NCI-H748 (cell line): ENCODE data around the gene HCRT.
"Not testable (repeated sequence)": the region's sequence is repeated elsewhere in the genome, so short reads cannot be mapped to it uniquely, and the experiment has no call there.

ENCODE experiments used
- DNase-seq: peaks from one replicate; lab custom pipeline; 2025; ENCODE audit not compliant: unreplicated experiment; lab: John Stamatoyannopoulos, UW

HCRT gene, protein sequence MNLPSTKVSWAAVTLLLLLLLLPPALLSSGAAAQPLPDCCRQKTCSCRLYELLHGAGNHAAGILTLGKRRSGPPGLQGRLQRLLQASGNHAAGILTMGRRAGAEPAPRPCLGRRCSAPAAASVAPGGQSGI

DNA sequence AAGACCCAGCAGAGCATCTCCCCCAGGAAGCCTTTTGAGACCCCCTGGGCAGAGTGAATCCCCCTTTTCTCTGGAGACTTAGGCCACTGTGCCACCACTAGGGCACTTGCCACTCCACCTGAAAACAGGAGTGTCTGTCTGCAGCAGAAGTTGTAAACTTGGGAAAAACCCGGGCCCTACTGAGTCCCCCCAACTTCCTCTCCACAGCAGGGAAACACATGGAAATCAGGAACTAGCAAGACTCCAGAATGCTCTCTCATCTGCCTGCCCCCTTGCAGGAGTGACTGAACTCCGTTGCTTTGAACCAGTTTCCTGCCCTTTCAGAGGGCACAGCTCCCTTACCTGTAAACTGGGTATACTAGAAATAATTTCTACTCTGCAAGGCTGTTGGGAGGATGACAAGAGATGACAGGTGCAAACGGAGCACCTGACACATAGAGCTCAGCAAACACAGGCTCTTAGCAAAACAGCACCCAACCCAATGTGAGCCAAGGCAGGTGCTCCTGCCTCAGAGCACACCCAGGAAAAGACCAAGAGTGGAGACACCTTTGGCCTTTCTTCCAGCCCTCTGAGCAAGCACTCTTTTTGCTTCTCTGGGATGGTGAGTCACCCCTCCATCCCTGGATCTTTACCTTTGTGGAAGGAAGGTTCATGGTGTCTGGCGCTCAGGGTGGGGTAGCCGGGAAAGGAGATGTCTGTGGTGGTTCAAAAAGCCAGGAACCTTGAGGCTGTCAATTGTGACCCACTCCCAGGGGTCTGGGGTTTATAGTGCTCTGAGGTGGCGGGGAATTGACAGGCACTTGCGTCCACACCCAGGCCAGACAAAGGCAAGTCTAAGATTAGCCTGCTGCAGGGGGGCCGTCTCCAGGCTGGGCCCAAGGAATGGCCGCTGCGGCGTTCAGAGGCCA is at the start of gene HCRT:
TSS of gene HCRT (minus strand) at position 740 of the 908 bp plus-strand sequence. CDS start at position 653, 87 bp downstream.
- peak; percentile 33 for DNase-seq

DNA sequence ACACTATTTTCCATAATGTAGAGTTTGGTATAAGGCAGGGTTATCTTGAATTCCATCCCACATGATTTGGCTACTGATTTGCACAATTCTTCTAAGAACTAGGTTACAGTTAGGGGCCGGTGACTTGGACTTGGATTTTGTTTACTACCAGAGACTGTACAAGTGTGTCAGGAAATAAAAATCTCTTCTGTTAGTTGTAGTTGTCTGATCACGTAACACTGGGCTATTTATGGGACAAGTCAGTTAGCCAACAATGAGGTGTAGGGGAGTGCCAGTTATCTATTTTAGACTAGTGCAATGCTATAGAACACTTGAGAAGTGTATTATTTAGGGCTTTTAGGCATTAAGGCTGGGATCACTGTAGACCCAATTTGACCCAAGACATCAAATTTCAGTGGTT is 48.7 kb upstream of the HCRT start:
- no peak for DNase-seq

- no peak for DNase-seq
Observed at GRCh38 chr17:42233156-42233555, 47.9 kb upstream of the HCRT start.

DNA sequence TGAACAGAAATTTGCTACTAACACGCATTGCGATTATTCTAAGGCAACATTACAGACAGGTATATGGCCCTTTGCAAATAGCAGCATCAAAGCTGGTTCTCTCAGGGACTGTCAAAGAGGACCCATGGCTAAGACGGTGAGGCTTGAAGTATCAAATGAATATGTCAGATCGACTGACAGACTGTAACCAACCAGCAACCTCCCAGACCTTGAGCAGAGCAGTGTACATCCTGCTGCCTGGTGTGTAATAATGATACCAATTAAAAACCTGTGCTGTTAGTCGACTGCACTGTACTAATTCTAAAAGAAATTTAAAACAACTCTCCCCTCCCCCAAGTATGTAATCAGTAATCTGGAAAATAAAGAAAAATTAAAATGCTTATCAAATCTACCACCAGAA is 45.0 kb upstream of the HCRT start:
- no peak for DNase-seq

DNA sequence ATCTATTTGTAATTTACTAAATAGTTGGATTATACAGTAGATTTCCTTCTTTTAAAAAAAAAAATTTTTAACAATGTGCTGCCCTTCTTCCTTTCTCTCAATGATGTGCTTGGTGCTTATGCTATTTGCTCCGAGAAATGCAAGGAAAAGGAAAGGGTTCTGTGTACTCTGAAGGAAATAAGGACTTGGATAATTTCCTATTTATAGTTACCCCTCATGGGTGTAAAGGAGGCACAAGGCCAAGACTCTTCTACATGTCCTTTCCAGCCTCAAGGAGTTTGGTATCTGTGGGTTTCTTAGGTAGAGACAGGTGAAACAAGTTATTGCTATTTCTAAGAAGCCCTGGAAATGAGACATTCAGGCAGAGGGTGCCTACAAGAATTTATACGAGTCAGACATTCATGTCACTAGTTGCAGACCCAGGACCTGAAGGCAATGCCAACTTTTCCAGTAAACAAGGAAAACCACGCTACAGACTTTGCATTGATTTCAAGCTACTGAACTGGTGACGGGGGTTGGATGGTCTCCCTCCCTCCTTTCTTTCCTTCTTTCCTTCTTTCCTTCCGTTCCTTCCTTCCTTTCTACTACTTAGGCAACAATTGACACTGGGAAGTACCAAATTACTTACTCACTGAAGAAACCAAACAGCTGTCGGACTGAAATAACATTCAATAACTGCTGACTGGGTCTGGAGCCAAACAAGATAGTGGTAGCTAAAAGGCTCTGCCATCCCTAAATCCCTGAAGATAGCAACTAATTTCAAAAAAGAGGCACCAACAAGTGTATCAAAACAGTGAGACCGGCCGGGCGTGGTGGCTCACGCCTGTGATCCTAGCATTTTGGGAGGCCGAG is 42.8 kb upstream of the HCRT start:
- DNase-seq, result no peak

DNA sequence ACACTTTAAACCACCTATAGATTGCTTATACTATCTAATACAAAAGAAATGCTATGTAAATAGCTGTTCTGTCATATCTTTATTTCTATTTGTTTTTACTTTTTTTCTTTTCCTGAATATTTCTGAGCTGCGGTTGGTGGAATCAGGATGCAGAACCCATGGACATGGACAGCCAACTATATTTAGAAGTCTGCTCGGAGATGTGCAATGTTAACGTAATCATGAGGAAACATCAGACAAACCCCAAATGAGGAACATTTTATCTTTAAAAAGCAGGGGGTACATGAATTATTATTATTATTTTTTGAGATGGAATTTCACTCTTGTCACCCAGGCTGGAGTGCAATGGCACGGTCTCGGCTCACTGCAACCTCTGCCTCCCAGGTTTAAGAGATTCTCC is 40.4 kb upstream of the HCRT start:
- no peak for DNase-seq

DNA sequence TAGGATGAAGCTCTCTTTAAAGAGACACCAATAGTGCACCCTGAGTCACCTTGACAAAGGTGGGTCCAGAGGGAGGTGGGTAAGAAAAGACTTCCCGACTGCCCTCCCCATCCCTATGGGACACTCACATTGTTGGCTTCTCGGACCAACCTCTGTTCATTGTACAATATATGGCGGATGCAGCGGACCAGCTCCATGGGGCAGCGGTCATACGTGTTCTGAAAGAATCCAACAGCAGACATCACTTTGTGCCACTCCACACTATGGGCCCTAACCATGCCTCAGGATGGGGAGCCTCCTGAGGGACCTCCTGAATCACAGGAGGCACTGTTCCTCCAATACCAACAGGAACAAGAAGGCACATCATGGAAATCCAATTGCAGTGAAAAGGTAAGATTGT is 39.4 kb upstream of the HCRT start:
- no peak for DNase-seq

DNA sequence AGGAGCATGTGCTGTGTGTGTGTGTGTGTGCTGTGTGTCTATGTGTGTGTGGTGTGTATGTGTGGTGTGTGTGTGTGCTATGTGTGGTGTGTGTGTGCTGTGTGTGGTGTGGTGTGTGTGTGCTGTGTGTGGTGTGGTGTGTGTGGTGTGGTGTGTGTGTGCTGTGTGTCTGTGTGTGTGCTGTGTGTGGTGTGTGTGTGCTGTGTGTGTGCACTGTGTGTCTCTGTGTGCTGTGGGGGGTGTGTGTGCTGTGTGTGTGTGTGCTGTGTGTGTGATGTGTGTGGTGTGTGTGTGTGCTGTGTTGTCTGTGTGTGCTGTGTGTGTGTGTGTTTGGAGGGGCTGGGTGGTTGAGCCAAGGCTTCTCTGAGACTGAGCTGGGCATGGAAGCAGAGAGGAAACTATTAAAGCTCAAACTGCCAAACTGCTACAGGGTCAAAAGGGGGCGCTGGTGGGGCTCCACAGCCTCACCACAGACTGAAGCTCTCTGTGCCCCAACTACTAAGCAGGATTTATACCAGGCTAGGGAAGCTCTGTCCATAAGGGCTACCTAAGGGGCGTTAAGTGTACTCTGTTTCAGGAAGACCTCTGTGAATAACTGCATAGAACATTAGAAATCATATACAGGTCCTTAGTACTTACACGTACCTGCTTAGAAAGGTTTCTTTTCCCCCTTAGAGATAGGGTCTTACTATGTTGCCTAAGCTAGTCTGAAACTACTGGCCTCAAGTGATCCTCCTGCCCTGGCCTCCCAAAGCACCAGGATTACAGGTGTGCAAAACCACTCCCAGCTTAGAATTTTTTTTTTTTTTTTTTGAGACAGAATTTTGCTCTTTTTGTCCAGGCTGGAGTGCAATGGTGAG is 36.9 kb upstream of the HCRT start:
- DNase-seq, result peak; percentile 28

DNA sequence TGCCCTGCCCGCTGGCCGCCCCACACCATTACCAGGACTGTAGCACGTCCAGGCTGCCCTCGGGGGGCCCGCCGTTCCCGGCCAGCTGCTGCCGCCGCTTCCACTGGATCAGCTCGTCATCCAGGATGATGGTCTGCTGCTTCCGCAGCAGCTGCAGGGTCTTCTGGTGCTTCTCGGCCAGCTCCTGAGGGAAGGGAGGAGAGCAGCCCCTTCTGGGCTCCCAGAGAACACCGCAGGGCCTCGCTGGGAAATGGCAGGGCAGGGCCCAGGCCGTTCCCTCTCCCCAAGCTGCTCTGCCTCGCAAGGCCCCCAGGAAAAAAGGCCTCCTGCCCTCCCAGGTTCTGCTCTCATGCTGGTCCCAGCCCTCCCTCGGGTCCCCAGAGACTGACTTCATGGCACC is 34.0 kb upstream of the HCRT start:
- DNase-seq, result not testable (repeated sequence)

- no peak for DNase-seq
Observed at GRCh38 chr17:42214156-42214555, 28.9 kb upstream of the HCRT start.

DNA sequence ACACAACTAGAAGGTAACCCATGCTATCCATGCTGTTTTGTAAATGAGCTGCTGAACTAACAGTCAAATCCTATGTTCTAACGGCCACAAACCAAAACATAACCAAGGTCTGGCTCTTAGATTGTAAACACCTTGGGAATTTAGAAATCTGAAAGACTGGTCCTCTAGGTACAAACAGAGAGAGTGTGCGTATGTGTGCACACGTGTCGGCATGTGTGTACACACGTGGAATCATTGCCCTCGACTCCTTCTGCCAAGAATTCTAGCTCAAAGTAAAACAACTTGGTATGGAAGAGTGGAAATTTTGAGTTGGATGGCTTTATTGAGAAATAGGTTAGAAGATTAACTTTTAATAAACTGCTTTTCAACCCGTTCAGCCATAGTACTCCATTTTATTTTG is 27.1 kb upstream of the HCRT start:
- DNase-seq, result no peak

GRCh38 chr17:42211921-42212341 is 26.7 kb upstream of the HCRT start:
- DNase-seq, result not testable (repeated sequence)

DNA sequence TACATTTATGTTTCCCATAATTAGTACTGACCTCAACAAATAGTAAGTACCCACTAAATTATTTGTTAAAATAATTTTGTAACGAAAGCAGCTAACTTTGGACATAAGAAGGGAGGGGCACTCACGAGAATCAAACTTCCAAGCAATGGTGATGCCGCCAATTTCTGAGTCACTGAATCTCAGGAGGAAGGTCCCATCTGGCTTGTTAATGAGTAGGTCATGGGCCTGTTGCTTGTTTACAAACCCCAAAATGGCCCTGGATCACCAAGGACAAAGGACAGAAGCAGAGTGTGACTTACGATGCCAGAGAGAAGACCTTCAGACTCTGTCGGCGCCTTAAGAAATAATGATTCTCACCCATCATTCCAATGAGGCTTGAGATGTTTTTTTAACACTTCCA is 24.8 kb upstream of the HCRT start:
- DNase-seq, result no peak

DNA sequence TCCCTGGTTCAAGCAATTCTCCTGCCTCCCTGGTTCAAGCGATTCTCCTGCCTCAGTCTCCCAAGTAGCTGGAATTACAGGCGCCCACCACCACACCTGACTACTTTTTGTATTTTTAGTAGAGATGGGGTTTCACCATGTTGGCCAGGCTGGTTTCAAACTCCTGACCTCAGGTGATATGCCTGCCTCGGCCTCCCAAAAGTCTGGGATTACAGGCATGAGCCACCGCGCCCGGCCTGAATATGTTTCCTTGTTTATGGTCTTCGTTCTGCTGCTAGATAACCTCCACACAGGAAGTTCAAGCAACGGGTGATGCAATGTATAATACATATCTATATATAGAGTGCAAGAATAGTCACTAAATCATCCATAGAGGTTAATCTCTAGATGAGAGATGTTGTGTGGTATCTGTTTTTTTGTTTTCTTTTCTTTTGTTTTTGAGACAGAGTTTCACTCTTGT is 20.9 kb upstream of the HCRT start:
- DNase-seq, result not testable (repeated sequence)

DNA sequence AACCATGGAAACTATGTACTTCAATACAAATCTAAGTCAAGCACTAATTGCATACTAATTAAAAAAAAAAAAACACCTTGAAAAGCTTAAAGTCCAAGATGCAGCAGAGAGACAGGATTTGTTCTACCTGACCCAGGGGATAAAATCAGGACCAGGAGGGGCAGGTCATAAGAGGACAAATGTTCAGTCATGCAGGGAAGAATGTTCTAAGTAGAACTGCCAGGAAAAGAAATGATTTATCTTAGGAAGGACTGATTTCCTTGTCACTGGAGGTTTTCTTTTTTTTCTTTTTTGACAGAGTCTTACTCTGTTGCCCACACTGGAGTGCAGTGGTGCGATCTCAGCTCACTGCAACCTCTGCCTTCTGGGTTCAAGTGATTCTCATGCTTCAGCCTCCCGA is 18.1 kb upstream of the HCRT start:
- DNase-seq, result no peak

- no peak for DNase-seq
Observed at GRCh38 chr17:42202696-42203095, 17.4 kb upstream of the HCRT start.

- DNase-seq, result no peak
Observed at GRCh38 chr17:42202159-42202558, 16.9 kb upstream of the HCRT start.

- no peak for DNase-seq
Observed at GRCh38 chr17:42201458-42201772, 16.2 kb upstream of the HCRT start.

GRCh38 chr17:42200706-42201457 is 15.6 kb upstream of the HCRT start:
- DNase-seq, result no peak

DNA sequence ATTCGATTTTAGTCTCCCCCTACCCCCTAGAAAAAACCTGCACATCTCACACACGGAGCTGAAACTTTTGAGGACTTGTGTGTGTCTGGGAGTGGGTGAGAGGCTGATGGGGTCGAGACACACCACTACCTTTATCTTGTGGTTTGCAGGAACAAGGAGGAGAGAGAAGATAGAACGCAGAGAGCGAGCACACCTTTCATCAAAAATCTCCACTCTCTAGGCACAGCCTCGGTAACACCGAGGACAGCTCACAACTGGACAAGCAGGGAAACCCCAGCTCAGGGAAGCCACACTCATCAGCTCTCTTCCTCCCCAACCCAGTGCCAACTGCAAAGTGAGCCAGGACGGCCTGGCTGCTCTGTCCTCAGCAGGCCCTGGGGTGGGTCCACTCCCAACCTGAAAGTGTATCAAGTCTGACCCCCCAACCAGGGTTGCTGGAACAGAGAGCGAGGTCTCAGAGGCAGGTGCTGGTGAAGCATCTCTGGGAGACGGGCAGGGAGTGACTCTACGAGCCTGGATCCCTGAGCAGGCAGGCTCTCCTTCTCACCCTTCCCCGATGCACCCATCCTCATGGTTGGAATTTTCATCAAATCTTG is 14.3 kb upstream of the HCRT start:
- no peak for DNase-seq
